K562 (cell line): Measurements from ENCODE around the gene KLHL35. TPM values are rescaled to one million over a fixed set of nuclear protein-coding genes. Genes with fewer than 3 reads are reported as not detected.
A peak's percentile ranks its signal among the peaks of the same experiment; 100 is the strongest.

ENCODE experiments used
- ATAC-seq: fragments of 200-7000 bp; cut with Tn5 transposase; 3 replicates; pipeline ENCODE4 v1.9.1; 2020; ENCODE audit warnings: moderate library complexity
- BruUV-seq: library from RNA; stranded (reverse); fragments of 400-500 nt; replicated peaks from 2 replicates; lab custom pipeline; 2021; lab: Mats Ljungman, UMichigan
- CTCF ChIA-PET: fragments of 300-600 bp; formaldehyde crosslinking; extraction: SDS; loops from one replicate; lab custom pipeline; 2021; ENCODE audit warnings: low intra/inter-chr PET ratio; lab: Yijun Ruan, JAX
- POLR2A ChIA-PET: fragments of 300-600, 350-650 bp; sonication (Branson Sonifier 250); formaldehyde crosslinking; extraction: SDS; loops from one replicate; lab custom pipeline; 2021; ENCODE audit warnings: antibody characterized with exemption, inconsistent platforms; lab: Yijun Ruan, JAX
- DNase-seq, 4 experiments: peaks; one replicate each; pipeline versions ENCODE4 v3.0.0 to v3.0.0-alpha.2; 2011 to 2018; ENCODE audit warnings: low spot score in 3 of 4, mixed read lengths in 3 of 4; ENCODE audit errors: extremely low read depth in 1 of 4
- FAIRE-seq: peaks from 2 replicates; lab custom pipeline; 2011; peaks lifted over from hg19 to GRCh38; lab: Jason Lieb, UNC
- H2AFZ ChIP-seq: 2 replicates; pipeline ENCODE4 v1.6.0; 2011; ENCODE audit warnings: low read depth, low read length, control low read depth, inconsistent platforms
- H3K27ac ChIP-seq: fragments of 200-600 bp; 3 replicates; pipeline ENCODE4 v1.8.0; 2011; ENCODE audit warnings: low read depth, mild to moderate bottlenecking, control low read depth, inconsistent platforms, low read length, moderate library complexity, mixed read lengths; ENCODE audit errors: extremely low read depth
- H3K27me3 ChIP-seq, 2 experiments: fragments of 300-600 bp in 1 of 2; 2 replicates in 1 of 2; 3 replicates in 1 of 2; pipeline versions ENCODE4 v1.6.0 to v1.8.0; 2011; ENCODE audit warnings: inconsistent platforms in 2 of 2, low read length in 2 of 2, mild to moderate bottlenecking in 1 of 2, mixed read lengths in 1 of 2, moderate library complexity in 1 of 2; ENCODE audit not compliant: control insufficient read depth in 2 of 2, insufficient read depth in 2 of 2
- H3K36me3 ChIP-seq: fragments of 300-600 bp; 3 replicates; pipeline ENCODE4 v1.8.0; 2011; ENCODE audit warnings: mild to moderate bottlenecking, low read length, inconsistent platforms; ENCODE audit not compliant: control insufficient read depth, insufficient read depth
- H3K4me1 ChIP-seq, 2 experiments: fragments of 200-600 bp in 1 of 2; replicated peaks in 1 of 2; 2 replicates in 1 of 2; 3 replicates in 1 of 2; pipeline versions ENCODE4 v1.5.1 to v1.8.0; 2011; ENCODE audit warnings: inconsistent platforms in 2 of 2, low read length in 2 of 2, mild to moderate bottlenecking in 1 of 2, mixed read lengths in 1 of 2, moderate library complexity in 1 of 2; ENCODE audit not compliant: control insufficient read depth in 2 of 2, insufficient read depth in 2 of 2
- H3K4me2 ChIP-seq: 2 replicates; pipeline ENCODE4 v1.6.1; 2011; ENCODE audit warnings: low read length, control low read depth, inconsistent platforms, mixed read lengths; ENCODE audit not compliant: insufficient read depth
- H3K4me3 ChIP-seq: fragments of 200-600 bp; sonication (generic), shearing (Covaris generic); 2 replicates; pipeline ENCODE4 v1.5.1; 2016; ENCODE audit warnings: control low read depth, inconsistent platforms
- H3K79me2 ChIP-seq: fragments of 200-600 bp; 3 replicates; pipeline ENCODE4 v1.8.0; 2011; ENCODE audit warnings: low read length, inconsistent platforms; ENCODE audit not compliant: control insufficient read depth, insufficient read depth
- H3K9ac ChIP-seq, 2 experiments: 2 replicates each; pipeline versions ENCODE4 v1.6.0 to v1.6.1; 2011; ENCODE audit warnings: low read depth in 2 of 2, low read length in 2 of 2, control low read depth in 1 of 2, inconsistent platforms in 1 of 2, mild to moderate bottlenecking in 1 of 2, mixed read lengths in 1 of 2; ENCODE audit not compliant: insufficient read depth in 1 of 2
- H3K9me1 ChIP-seq: one replicate; pipeline ENCODE4 v1.6.0; 2011; ENCODE audit warnings: inconsistent platforms, mild to moderate bottlenecking, low read length, moderate library complexity; ENCODE audit not compliant: control insufficient read depth, insufficient read depth
- H3K9me3 ChIP-seq: replicated peaks from 2 replicates; pipeline ENCODE4 v1.5.1; 2011; ENCODE audit warnings: low read depth, low read length, inconsistent platforms; ENCODE audit not compliant: control insufficient read depth, insufficient read depth
- H4K20me1 ChIP-seq: replicated peaks from 2 replicates; pipeline ENCODE4 v1.6.1; 2011; ENCODE audit warnings: low read length, inconsistent platforms, mixed read lengths; ENCODE audit not compliant: control insufficient read depth, insufficient read depth
- BHLHE40 ChIP-seq: IDR thresholded peaks from 2 replicates; pipeline ENCODE4 v1.6.1; 2011; ENCODE audit warnings: low read length, improper control_type of control experiment
- MCM2 ChIP-seq: fragments of 450-650 bp; IDR thresholded peaks from 2 replicates; pipeline ENCODE4 v1.6.1; 2017; ENCODE audit warnings: low read depth, mild to moderate bottlenecking
- SMARCE1 ChIP-seq: fragments of 450-650 bp; IDR thresholded peaks from 2 replicates; pipeline ENCODE4 v1.7.1; 2016; ENCODE audit warnings: mild to moderate bottlenecking
- SUPT5H ChIP-seq: fragments of 450-650 bp; IDR thresholded peaks from 2 replicates; pipeline ENCODE4 v1.6.1; 2016
- TAL1 ChIP-seq: fragments of 450-650 bp; IDR thresholded peaks from 2 replicates; pipeline ENCODE4 v1.6.1; 2016; ENCODE audit warnings: mild to moderate bottlenecking
- WGBS: fragments of 100-300 bp; shearing (Covaris generic); methylation state at CpG from one replicate; pipeline ENCODE4 v1.1.6; 2016; ENCODE audit warnings: low coverage, mixed read lengths; ENCODE audit not compliant: insufficient coverage; ENCODE audit errors: missing lambda C conversion rate; 5-methylcytosine and 5-hydroxymethylcytosine counted together
- in situ Hi-C: fragments of 300-500 bp; cut with MboI; formaldehyde crosslinking; loops from 4 replicates; pipeline ENCODE4 v1.15.0; 2018; ENCODE audit warnings: inconsistent platforms, mixed read lengths
- intact Hi-C: fragments of 100-400 bp; cut with micrococcal nuclease; formaldehyde crosslinking; loops from 2 replicates; pipeline ENCODE4 v1.14.2; 2022
- polyA plus RNA-seq, 8 experiments: library from polyadenylated mRNA; depleted of rRNA in 4 of 8; stranded (reverse) in 5 of 8; unstranded in 3 of 8; fragments of >200 nt; fragmentation: Nextera tagmentation in 2 of 8; fragmentation: Illumina TruSeq in 1 of 8; extraction: Ambion mirVana in 2 of 8; extraction: Trizol in 1 of 8; gene quantifications; 2 replicates each; pipeline versions ENCODE4 v1.2.1 to v1.2.3, GENCODE V29; 2011 to 2014; ENCODE audit warnings: inconsistent platforms in 1 of 8, missing spikeins in 1 of 8
- total RNA-seq, 7 experiments: library from RNA; depleted of rRNA in 6 of 7; stranded (reverse); fragments of >200 nt in 6 of 7; fragmentation: Illumina TruSeq in 2 of 7; extraction: Trizol in 2 of 7; gene quantifications; 2 replicates each; pipeline versions ENCODE4 v1.2.1 to v1.2.3, GENCODE V29; 2011 to 2021; ENCODE audit warnings: low replicate concordance in 1 of 7
- TF ChIP-seq, protein P1 (sequence below): fragments of 450-650 bp; IDR thresholded peaks from 2 replicates; pipeline ENCODE4 v1.6.1; 2017; ENCODE audit warnings: antibody characterized with exemption, mild to moderate bottlenecking

KLHL35 gene
- total and polyA plus RNA-seq, 9 of the 15 experiments (the other 6 are each of a cell fraction or from before 2014, with no cell fraction given) = not detected

DNA sequence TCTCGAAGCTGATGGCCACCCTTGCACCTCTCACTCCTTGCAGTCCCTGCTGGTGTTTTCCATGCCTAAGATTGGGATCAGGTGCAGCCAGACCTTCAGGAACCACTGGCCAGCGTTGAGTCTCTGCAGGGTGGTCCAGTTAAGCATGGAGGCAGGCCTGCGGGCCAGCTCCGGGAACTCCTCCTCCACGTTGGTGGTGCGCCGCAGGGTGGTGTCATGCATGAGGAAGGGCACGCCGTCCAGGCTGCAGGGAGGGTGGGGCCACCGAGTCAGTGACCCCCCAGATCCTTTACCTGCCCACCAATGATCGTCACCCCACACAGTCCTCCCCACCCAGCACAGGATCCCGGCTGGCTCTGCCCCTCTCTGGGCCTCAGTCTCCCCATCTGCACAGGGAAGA is 10.0 kb upstream of the KLHL35 start:
- CTCF ChIA-PET = no interaction called here
- 48% methylated on average over 9 of the region's 12 CpGs for WGBS
- BruUV-seq = no TSS peak
- POLR2A ChIA-PET = no interaction called here
- H3K4me3 ChIP-seq = no peak overlapping the region
- no peak for TF ChIP-seq SMARCE1
- no peak for TF ChIP-seq SUPT5H
- no peak for TF ChIP-seq MCM2
- TF ChIP-seq TAL1 = no peak
- TF ChIP-seq, protein P1, sequence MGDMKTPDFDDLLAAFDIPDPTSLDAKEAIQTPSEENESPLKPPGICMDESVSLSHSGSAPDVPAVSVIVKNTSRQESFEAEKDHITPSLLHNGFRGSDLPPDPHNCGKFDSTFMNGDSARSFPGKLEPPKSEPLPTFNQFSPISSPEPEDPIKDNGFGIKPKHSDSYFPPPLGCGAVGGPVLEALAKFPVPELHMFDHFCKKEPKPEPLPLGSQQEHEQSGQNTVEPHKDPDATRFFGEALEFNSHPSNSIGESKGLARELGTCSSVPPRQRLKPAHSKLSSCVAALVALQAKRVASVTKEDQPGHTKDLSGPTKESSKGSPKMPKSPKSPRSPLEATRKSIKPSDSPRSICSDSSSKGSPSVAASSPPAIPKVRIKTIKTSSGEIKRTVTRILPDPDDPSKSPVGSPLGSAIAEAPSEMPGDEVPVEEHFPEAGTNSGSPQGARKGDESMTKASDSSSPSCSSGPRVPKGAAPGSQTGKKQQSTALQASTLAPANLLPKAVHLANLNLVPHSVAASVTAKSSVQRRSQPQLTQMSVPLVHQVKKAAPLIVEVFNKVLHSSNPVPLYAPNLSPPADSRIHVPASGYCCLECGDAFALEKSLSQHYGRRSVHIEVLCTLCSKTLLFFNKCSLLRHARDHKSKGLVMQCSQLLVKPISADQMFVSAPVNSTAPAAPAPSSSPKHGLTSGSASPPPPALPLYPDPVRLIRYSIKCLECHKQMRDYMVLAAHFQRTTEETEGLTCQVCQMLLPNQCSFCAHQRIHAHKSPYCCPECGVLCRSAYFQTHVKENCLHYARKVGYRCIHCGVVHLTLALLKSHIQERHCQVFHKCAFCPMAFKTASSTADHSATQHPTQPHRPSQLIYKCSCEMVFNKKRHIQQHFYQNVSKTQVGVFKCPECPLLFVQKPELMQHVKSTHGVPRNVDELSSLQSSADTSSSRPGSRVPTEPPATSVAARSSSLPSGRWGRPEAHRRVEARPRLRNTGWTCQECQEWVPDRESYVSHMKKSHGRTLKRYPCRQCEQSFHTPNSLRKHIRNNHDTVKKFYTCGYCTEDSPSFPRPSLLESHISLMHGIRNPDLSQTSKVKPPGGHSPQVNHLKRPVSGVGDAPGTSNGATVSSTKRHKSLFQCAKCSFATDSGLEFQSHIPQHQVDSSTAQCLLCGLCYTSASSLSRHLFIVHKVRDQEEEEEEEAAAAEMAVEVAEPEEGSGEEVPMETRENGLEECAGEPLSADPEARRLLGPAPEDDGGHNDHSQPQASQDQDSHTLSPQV = no peak
- TF ChIP-seq BHLHE40 = no peak
- no peak overlapping the region for H2AFZ ChIP-seq
- no peaks in the 10 kb centered on the region for H3K9me3 ChIP-seq
- intact Hi-C loops (no loop called here), in situ Hi-C loops (loop anchor here (10.0 to 25.0 kb wide), 2 partner anchors 342 to 419 kb away; no protein-coding TSS in a partner anchor)
- no peaks in the 10 kb centered on the region for H3K9me1 ChIP-seq
- no peaks in the 10 kb centered on the region for H4K20me1 ChIP-seq
- no peak overlapping the region for H3K4me2 ChIP-seq
- peaks cover 0 to 34% of the 10 kb centered on the region in 2 experiments; a peak in 1 of 5 replicates for H3K4me1 ChIP-seq
- no peak for ATAC-seq
- peak overlapping the region in 1 of 2 experiments; percentile 4; a peak in 1 of 4 replicates for H3K9ac ChIP-seq
- DNase-seq = no peak
- FAIRE-seq = no peak
- no peaks in the 10 kb centered on the region for H3K36me3 ChIP-seq
- H3K79me2 ChIP-seq = no peaks in the 10 kb centered on the region
- no peaks in the 10 kb centered on the region for H3K27me3 ChIP-seq
- H3K27ac ChIP-seq = no peak overlapping the region
